Hypothalamus (tissue), 51 donors: ENCODE data around the gene SLITRK6.
"Not testable (repeated sequence)": the region's sequence is repeated elsewhere in the genome, so short reads cannot be mapped to it uniquely, and the experiment has no call there.

Experiments used
- DNase-seq, 51 donors: peaks; one replicate each; lab custom pipeline; 2025; lab: John Stamatoyannopoulos, UW

The SLITRK6 gene, protein sequence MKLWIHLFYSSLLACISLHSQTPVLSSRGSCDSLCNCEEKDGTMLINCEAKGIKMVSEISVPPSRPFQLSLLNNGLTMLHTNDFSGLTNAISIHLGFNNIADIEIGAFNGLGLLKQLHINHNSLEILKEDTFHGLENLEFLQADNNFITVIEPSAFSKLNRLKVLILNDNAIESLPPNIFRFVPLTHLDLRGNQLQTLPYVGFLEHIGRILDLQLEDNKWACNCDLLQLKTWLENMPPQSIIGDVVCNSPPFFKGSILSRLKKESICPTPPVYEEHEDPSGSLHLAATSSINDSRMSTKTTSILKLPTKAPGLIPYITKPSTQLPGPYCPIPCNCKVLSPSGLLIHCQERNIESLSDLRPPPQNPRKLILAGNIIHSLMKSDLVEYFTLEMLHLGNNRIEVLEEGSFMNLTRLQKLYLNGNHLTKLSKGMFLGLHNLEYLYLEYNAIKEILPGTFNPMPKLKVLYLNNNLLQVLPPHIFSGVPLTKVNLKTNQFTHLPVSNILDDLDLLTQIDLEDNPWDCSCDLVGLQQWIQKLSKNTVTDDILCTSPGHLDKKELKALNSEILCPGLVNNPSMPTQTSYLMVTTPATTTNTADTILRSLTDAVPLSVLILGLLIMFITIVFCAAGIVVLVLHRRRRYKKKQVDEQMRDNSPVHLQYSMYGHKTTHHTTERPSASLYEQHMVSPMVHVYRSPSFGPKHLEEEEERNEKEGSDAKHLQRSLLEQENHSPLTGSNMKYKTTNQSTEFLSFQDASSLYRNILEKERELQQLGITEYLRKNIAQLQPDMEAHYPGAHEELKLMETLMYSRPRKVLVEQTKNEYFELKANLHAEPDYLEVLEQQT

DNA sequence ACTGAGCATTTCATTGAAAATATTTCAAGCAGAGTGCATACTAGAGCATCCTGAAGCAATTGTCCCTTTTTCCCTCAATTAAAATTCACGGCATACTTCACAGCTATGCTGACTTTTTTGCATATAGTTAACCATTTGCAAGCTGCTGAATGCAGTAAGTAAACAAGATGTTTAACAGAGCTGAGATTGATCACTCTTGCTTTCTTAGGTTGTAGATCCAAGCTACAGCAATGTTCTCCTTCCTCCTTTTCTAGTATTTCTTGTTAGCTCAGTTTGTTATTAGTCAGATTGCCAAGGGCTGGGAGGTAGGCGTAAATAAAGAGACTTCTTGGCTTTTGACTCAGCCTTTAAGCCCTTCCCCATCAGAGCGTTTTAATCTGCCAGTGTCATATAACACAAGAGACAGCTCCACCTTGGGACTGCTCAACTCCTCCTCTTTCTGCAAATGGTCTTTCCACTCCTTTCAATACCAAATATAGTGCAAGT lies at the start of gene SLITRK6:
TSS of gene SLITRK6 (minus strand) at position 323 of the 486 bp plus-strand sequence. CDS start 2,911 bp downstream, outside the sequence.
- peak in 2 of 51 donors; percentile 0 to 17 for DNase-seq

- DNase-seq: no peak
Measured at GRCh38 chr13:85847012-85847411, 47.8 kb upstream of the SLITRK6 start.

GRCh38 chr13:85841427-85841826 lies 42.2 kb upstream of the SLITRK6 start:
- DNase-seq: no peak

GRCh38 chr13:85833921-85834320 lies 34.7 kb upstream of the SLITRK6 start:
- peak in 3 of 51 donors; percentile 4 to 5 (median 4) for DNase-seq

GRCh38 chr13:85828094-85828684 lies 29.0 kb upstream of the SLITRK6 start:
- DNase-seq: no peak

DNA sequence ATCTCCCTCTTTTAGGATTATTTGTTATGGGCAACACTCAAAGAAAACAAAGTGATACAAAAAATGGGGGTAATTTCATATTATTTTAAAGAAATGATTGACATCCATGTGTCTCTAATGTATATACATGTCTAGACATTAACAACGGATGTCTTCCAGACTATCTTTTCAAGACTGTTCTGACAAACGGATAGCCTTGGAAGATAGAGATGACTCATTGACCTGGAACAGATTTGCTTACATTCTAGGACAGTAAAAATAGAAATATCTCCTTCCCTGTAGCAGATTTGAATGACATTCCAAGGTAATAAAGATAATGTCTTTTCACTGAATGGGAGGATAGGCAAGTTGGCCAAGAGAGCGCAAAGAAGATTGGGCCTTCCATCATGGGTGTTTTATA lies 26.2 kb upstream of the SLITRK6 start:
- DNase-seq: no peak

GRCh38 chr13:85823832-85824231 lies 24.6 kb upstream of the SLITRK6 start:
- no peak for DNase-seq

- DNase-seq: no peak
Measured at GRCh38 chr13:85819513-85819912, 20.3 kb upstream of the SLITRK6 start.

GRCh38 chr13:85816413-85816812 lies 17.2 kb upstream of the SLITRK6 start:
- DNase-seq: no peak

DNA sequence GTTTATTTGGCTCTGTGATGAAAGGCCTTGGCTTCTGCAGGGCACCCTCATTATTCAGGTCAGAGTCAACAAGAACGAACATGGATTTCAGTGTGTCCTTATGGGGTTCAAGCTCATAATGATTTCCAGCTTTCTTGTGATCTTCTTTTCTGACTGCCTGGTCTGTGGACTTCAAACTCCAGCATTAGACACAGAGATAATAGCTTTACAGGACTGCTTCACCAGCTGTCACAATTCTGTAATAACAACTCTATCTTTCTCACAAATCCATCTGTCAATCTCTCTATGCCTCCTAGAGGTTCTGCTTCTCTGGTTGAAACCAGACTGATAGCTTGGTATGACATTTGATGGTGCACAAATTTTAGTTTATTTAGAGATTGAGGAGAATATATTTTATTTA lies 13.1 kb upstream of the SLITRK6 start:
- no peak for DNase-seq

DNA sequence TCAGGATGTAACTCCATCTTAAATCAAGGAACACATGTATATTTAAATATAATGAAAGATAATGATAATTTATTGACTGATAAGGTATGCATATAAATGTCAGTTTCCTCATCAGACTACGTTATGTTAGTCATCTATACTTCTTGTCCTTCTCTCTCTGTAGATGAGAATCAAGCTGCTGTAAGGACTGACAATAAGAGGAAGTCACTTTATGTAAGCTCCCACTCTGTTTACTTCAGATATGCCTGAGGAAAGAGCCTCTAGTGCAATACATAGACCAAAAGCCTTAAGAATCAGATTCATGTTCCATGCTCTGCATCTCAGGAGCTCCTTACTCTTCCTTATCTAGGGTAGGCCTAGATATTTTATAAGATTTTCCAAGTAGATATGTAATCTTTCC lies 9.6 kb upstream of the SLITRK6 start:
- DNase-seq: no peak

GRCh38 chr13:85806553-85807175 lies 7.4 kb upstream of the SLITRK6 start:
- peak in 1 of 51 donors; percentile 54 for DNase-seq

DNA sequence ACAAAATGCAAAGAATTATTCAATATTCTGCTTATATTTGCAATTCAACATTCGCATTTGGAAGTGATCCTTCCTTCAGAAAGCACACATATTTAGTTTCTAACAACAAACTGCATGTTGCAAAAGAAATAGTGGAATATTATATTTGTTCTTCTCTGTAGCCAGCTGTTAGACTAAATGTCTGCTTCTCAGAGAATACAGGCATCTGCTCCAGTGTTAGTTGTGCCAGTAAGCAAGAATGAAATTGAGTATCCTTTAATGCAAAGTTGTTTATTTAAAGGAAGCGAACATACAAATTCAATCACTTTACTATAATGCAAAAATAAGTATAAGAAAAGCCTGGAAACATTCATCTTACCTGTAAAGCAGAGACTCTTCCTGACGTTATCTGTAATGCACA lies 663 bp downstream of the SLITRK6 start:
- DNase-seq: no peak

- DNase-seq: no peak
Measured at GRCh38 chr13:85797311-85797710, 1.9 kb downstream of the SLITRK6 start.

DNA sequence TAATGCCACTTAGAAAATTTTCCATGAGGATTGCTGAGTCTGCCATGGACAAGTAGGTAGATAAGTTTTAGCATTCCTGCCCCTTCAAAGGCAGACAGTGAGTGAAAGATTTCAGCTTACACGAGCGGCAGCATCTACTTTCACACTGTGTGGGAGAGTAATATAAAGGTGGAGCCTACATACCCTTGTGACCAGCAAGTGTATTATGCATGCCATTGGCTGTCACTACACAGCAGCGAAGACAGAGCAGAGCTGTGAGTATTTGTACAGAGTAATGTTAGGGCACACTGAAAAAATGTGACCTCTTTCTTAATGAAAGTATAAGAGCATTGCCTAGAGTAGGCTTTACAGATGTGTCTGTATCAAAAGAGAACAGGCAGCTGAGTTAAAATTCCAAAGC lies 14.0 kb downstream of the SLITRK6 start:
- DNase-seq: no peak

- no peak for DNase-seq
Measured at GRCh38 chr13:85772367-85772766, 26.9 kb downstream of the SLITRK6 start.

GRCh38 chr13:85771856-85772255 lies 27.4 kb downstream of the SLITRK6 start:
- no peak for DNase-seq

DNA sequence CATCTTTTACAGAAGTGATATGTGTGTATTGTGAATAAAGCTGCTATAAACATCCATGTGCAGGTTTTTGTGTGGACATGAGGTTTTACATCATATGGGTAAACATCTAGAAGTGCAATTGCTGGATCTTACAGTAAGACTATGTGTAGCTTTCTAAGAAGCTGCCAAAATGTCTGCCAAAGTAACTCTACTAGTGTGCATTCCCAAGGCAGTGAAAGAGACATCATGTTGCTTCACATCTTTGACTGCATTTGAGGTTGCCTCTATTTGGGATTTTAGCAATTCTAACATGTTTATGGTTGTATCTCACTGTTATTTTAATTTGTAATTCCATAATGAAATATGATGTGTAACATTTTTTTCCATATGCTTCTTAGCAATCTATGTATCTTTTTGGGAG lies 30.3 kb downstream of the SLITRK6 start:
- no peak for DNase-seq

DNA sequence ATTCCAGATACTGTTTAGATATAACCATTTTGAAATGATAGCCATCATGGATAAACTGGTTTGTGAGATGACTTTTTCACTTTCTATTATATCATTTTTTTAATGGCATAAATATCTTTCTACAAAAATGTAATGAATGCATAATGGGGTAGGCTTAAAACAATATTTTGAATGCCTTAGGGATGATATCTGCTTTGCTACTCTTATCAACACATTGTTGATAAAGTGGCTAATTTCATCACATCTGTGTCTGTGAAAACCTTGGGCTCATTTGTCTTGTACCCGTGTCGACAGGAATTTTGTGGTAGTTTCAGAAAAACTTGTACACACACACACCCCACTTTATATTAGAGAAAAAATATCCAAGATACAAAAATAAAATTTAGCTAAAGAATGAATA lies 44.1 kb downstream of the SLITRK6 start:
- DNase-seq: no peak

DNA sequence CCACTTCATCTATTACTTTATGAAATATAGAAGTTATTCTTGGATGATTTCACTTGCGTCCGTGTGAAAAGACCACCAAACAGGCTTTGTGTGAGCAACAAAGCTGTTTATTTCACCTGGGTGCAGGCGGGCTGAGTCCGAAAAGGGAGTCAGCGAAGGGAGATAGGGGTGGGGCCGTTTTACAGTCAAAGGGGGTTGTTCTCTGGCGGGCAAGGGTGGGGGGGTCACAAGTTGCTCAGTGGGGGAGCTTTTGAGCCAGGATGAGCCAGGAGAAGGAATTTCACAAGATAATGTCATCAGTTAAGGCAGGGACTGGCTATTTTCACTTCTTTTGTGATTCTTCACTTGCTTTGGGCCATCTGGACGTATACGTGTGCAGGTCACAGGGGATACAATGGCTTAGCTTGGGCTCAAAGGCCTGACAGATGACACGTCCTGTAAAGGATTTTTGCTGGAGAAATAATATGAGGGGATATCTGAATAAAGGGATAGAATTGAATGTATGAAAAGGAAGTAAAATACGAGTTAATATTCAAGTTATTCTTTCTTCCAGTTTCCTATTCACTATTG lies 55.9 kb downstream of the SLITRK6 start:
- DNase-seq: not testable (repeated sequence)
